ENCODE measurements around the gene GGPS1. TPM values are rescaled to one million over a fixed set of nuclear protein-coding genes. Genes with fewer than 3 reads are reported as not detected.

The GGPS1 gene
- total and polyA plus RNA-seq, 2 of the 8 experiments (the other 6 are each of a cell fraction or from before 2014, with no cell fraction given) = 20.9 to 43.6 TPM

GRCh38 chr1:235369802-235370201 is 41.4 kb downstream of the GGPS1 start:
- no peak for FAIRE-seq
- H3K27ac ChIP-seq (ENCODE audit: low read depth, low read length) = no peak overlapping the region
- H2BK5ac ChIP-seq (ENCODE audit: low read depth, low read length) = no peak overlapping the region
- no peak overlapping the region for H4K91ac ChIP-seq (replicated peaks; ENCODE audit: insufficient read length, low read length)
- H3K4me3 ChIP-seq (ENCODE audit: extremely low read depth in 1 of 4, insufficient read depth in 2 of 4, low read depth in 3 of 4, low read length in 4 of 4) = no peak overlapping the region
- H3K4me1 ChIP-seq (replicated peaks in 1 of 4; ENCODE audit: control insufficient read depth in 3 of 4, insufficient read depth in 4 of 4, low read length in 3 of 4) = no peaks in the 10 kb centered on the region
- no peaks in the 10 kb centered on the region for H3K23me2 ChIP-seq (ENCODE audit: low read depth, low read length)
- H3K27me3 ChIP-seq (replicated peaks in 1 of 4; ENCODE audit: control insufficient read depth in 3 of 4, extremely low read depth in 1 of 4, insufficient read depth in 3 of 4, low read length in 3 of 4) = no peaks in the 10 kb centered on the region
- H3K18ac ChIP-seq (ENCODE audit: extremely low read depth, low read length) = no peak overlapping the region
- no peak overlapping the region for H2BK20ac ChIP-seq (ENCODE audit: low read length)
- H3K36me3 ChIP-seq (ENCODE audit: control insufficient read depth in 2 of 4, insufficient read depth in 4 of 4, low read length in 3 of 4) = no peaks in the 10 kb centered on the region
- CTCF ChIA-PET (ENCODE audit: partially characterized antibody) = no interaction called here
- peaks cover 0 to 28% of the 10 kb centered on the region in 2 experiments; a peak in 2 of 4 replicates for H3K79me2 ChIP-seq (ENCODE audit: control insufficient read depth in 1 of 2, insufficient read depth in 2 of 2, low read length in 2 of 2)
- H3K9me3 ChIP-seq (ENCODE audit: insufficient read depth in 2 of 2, low read depth in 1 of 2, low read length in 1 of 2) = no peaks in the 10 kb centered on the region
- no peak overlapping the region for H3K56ac ChIP-seq (replicated peaks; ENCODE audit: insufficient read length, low read depth, low read length)
- no peak overlapping the region for H4K8ac ChIP-seq (ENCODE audit: extremely low read depth, insufficient read depth, low read length)
- H4K20me1 ChIP-seq (replicated peaks in 1 of 2; ENCODE audit: control insufficient read depth in 1 of 2, insufficient read depth in 2 of 2, low read length in 2 of 2) = no peaks in the 10 kb centered on the region
- no peak overlapping the region for H2BK120ac ChIP-seq (replicated peaks; ENCODE audit: low read depth, low read length)
- no peak overlapping the region for H3K14ac ChIP-seq (ENCODE audit: insufficient read length)
- no peak overlapping the region for H3K9ac ChIP-seq (replicated peaks in 1 of 4; ENCODE audit: extremely low read depth in 1 of 4, low read depth in 3 of 4, low read length in 3 of 4)
- no peak overlapping the region for H3K4me2 ChIP-seq (ENCODE audit: insufficient read depth in 1 of 2, low read depth in 2 of 2, low read length in 2 of 2)
- H3K4ac ChIP-seq (replicated peaks; ENCODE audit: insufficient read length, low read depth, low read length) = no peak overlapping the region
- 97% methylated on average over 5 of the region's 5 CpGs; no CpG with 5 or more reads in 1 of the 2 experiments for WGBS, 2 experiments (ENCODE audit: extremely low coverage in 1 of 2, insufficient coverage in 1 of 2, insufficient read length in 1 of 2, insufficient replicate concordance in 2 of 2, low coverage in 1 of 2, low lambda C conversion rate in 2 of 2, missing lambda C conversion rate in 1 of 2)
- H2AFZ ChIP-seq (ENCODE audit: low read length) = no peak overlapping the region
- H4K5ac ChIP-seq (ENCODE audit: insufficient read length, low read depth, low read length) = no peak overlapping the region
- no peak overlapping the region for H2BK12ac ChIP-seq (ENCODE audit: low read depth, low read length)
- peaks cover 3% of the 10 kb centered on the region for H3K79me1 ChIP-seq (ENCODE audit: low read depth, low read length)
- H2AK5ac ChIP-seq (ENCODE audit: low read depth, low read length) = no peak overlapping the region
- H3K23ac ChIP-seq (ENCODE audit: insufficient read length) = no peak overlapping the region
- POLR2A ChIA-PET (ENCODE audit: partially characterized antibody) = no interaction called here
- no peak for DNase-seq (ENCODE audit: low read depth in 1 of 2, low spot score in 2 of 2)
- no peak overlapping the region for H2BK15ac ChIP-seq (ENCODE audit: low read length)
- TF ChIP-seq SP2 (IDR thresholded peaks at IDR 0.05; ENCODE audit: low read length) = no peak
- TF ChIP-seq EZH2 (IDR thresholded peaks at IDR 0.05; ENCODE audit: low read depth, low read length, severe bottlenecking) = no peak
- TF ChIP-seq CEBPB (IDR thresholded peaks at IDR 0.05; ENCODE audit: low read depth, low read length) = no peak
- TF ChIP-seq TBP (IDR thresholded peaks at IDR 0.05; ENCODE audit: low read depth, low read length) = no peak
- TF ChIP-seq MAX (IDR thresholded peaks at IDR 0.05) = no peak

All from H1 (cell line).